Measurements from ENCODE around the gene PRPF18.

GRCh38 chr10:13656337-13657100 is 69.8 kb downstream of the PRPF18 start:
- no peak for TF ChIP-seq CTCF (IDR thresholded peaks at IDR 0.05; ENCODE audit: low read length)
- TF ChIP-seq EZH2 (optimal IDR thresholded peaks at IDR 0.05; ENCODE audit: low read depth, low read length) = no peak
- no peak for TF ChIP-seq EZH2phosphoT487 (IDR thresholded peaks at IDR 0.05; ENCODE audit: low read length)
